ENCODE measurements around the gene ISLR2. TPM values are rescaled to one million over a fixed set of nuclear protein-coding genes. Genes with fewer than 3 reads are reported as not detected.
A peak's percentile ranks its signal among the peaks of the same experiment; 100 is the strongest.

The ISLR2 gene
- total RNA-seq, 1 donor from 2014 or later = 9.6 TPM

DNA sequence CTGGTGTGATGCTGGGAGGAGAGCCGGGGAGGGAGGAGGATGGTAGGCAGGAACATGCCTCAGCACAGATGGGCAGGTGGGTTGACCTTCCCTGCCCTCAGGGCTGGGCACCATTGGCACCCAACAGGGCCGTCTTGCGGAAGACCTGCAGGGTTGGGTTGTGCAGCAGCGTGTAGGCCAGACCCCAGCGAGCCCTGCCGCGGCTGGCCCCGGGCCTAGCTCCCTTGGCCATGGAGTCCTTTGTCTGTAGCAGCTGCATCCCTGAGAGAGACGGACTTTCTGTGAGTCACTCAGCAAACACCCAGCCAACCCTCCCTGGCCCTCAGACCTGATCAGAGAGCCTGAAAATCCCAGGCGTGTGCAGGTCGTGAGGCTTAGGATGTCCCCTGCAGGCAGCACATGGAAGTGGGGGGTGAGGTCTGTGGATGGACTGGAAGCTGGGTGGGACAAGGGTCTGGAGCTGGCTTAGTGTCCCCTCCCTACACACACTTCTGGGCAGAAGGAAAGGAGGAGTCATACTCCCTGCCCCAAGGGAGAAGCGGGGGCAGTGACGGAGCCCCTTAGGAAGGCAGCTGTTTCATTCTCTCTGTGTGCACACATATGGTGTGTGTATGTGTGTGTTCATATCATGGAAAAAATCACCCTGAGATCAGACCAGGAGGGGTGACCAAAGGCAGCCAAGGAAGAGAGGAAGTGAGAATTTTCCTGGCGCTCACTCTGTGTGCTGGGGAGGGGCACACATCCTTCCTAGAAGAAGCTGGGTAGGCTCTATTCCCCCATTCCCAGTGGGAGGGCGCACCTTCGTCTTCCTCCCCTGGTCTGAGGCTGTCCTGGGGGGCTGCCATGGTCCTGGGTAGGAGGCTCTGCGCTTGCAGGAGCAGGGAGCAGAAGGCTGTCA is 49.8 kb downstream of the ISLR2 start:
- peak overlapping the region; percentile 90 for H3K27ac Mint-ChIP-seq (ENCODE audit: unreplicated experiment)

DNA sequence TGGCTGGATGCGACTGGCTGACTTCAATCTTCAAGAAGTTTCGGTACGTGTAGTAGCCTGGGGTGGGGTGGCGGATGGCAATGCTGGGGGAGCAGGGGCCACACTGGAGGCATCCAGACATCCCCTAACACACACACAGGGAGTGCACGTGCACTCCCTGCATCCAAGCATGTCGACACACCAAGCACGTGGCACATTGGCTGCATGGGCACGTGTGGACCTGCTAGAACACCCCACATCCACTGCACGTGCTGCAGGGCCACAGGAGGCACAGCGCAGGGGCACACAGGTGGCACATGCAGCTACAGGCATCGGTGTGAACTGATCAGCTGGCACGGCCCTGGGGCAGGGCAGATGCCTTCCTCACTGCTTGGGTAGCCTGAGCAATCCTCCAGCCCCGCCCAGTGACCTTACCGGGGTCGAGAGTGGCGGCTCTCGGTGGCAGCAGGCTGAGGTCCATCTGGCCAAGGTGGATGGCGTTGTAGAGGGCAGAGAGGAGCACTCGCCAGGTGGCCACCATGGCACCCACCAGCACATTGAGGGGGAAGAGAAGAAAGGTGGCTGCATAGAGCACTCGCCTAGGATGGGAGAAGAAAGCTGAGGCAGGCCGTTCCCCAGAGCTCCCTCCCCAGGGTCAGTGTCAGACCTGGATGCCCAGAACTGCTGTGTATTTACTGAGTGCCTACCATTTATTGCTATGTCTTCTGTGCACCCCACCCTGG is 50.7 kb downstream of the ISLR2 start:
- TF ChIP-seq, protein P1, sequence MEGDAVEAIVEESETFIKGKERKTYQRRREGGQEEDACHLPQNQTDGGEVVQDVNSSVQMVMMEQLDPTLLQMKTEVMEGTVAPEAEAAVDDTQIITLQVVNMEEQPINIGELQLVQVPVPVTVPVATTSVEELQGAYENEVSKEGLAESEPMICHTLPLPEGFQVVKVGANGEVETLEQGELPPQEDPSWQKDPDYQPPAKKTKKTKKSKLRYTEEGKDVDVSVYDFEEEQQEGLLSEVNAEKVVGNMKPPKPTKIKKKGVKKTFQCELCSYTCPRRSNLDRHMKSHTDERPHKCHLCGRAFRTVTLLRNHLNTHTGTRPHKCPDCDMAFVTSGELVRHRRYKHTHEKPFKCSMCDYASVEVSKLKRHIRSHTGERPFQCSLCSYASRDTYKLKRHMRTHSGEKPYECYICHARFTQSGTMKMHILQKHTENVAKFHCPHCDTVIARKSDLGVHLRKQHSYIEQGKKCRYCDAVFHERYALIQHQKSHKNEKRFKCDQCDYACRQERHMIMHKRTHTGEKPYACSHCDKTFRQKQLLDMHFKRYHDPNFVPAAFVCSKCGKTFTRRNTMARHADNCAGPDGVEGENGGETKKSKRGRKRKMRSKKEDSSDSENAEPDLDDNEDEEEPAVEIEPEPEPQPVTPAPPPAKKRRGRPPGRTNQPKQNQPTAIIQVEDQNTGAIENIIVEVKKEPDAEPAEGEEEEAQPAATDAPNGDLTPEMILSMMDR (conservative IDR thresholded peaks at IDR 0.05) = no peak
- Mint-ChIP-seq H3K36me3 (ENCODE audit: low read depth) (no peaks in the 10 kb centered on the region), H3K27ac (ENCODE audit: unreplicated experiment) (no peak overlapping the region), H3K9me3 (no peaks in the 10 kb centered on the region), H3K4me3 (no peak overlapping the region), H3K27me3 (ENCODE audit: low read depth) (peaks cover 7% of the 10 kb centered on the region), H3K4me1 (peaks cover 38% of the 10 kb centered on the region)
- no peak for DNase-seq (ENCODE audit: low read depth, low spot score)

More for the DNA sequence above, 49.8 kb downstream of the ISLR2 start:
- TF ChIP-seq, protein P1 (conservative IDR thresholded peaks at IDR 0.05) = no peak
- DNase-seq (ENCODE audit: low read depth, low spot score) = no peak
- H3K27me3 Mint-ChIP-seq (ENCODE audit: low read depth) = peaks cover 9% of the 10 kb centered on the region
- no peaks in the 10 kb centered on the region for H3K36me3 Mint-ChIP-seq (ENCODE audit: low read depth)
- no peaks in the 10 kb centered on the region for H3K9me3 Mint-ChIP-seq
- H3K4me3 Mint-ChIP-seq = peak overlapping the region; percentile 31
- H3K4me1 Mint-ChIP-seq = peaks cover 43% of the 10 kb centered on the region

DNA sequence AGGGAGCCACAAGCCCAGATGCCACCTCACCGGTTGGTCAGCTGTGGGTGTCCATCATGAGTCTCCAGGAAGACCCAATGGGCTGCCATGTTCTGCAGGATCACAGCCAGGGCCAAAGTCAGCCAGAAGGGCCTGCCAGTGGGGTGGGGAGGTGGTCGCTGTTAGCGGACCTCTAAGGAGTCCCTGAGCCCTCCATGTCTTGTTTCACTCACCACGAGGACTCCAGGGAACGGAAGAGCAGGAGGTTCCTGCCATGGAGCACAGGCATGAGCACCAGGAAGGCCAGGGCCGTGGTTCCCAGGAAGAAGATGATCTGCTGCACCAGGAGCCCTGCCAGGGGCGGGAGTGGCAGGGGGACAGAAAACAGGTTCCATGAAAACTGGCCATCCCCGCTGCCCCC is 51.7 kb downstream of the ISLR2 start:
- DNase-seq (ENCODE audit: low read depth, low spot score) = no peak
- H3K36me3 Mint-ChIP-seq (ENCODE audit: low read depth) = no peaks in the 10 kb centered on the region
- no peaks in the 10 kb centered on the region for H3K27me3 Mint-ChIP-seq (ENCODE audit: low read depth)
- no peaks in the 10 kb centered on the region for H3K9me3 Mint-ChIP-seq
- peak overlapping the region; percentile 41 for H3K4me3 Mint-ChIP-seq
- H3K27ac Mint-ChIP-seq (ENCODE audit: unreplicated experiment) = no peak overlapping the region
- peaks cover 27% of the 10 kb centered on the region for H3K4me1 Mint-ChIP-seq
- TF ChIP-seq, protein P1 (conservative IDR thresholded peaks at IDR 0.05) = no peak

DNA sequence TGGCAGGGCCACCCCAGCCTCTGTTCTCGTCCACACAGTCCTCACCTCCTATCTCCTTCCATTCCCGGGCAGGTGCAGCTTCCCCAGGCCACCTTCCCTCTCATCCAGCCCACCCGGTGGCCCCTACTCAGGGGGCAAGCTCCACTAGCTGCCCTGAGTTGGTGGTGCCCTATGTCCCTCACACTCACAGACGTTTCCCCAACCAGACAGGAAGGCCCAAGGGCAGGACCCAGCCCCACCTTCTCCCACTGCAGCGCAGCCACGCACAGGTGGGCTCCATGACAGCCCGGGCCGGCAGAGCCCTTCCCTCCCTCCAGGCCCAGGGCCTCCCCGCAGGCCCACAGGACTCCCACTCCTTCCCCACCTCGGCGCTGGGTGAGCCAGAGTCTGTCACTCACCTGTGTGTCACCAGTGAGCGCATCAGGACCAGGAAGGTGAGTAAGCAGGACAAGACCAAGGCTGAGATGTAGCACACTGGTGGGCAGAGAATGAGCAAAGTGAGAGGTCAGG is 54.3 kb downstream of the ISLR2 start:
- Mint-ChIP-seq H3K9me3 (no peaks in the 10 kb centered on the region), H3K27ac (ENCODE audit: unreplicated experiment) (peak overlapping the region; percentile 19), H3K4me3 (peak overlapping the region; percentile 59), H3K27me3 (ENCODE audit: low read depth) (no peaks in the 10 kb centered on the region), H3K36me3 (ENCODE audit: low read depth) (no peaks in the 10 kb centered on the region), H3K4me1 (peaks cover 6% of the 10 kb centered on the region)
- TF ChIP-seq, protein P1 (conservative IDR thresholded peaks at IDR 0.05) = no peak
- DNase-seq (ENCODE audit: low read depth, low spot score) = no peak

DNA sequence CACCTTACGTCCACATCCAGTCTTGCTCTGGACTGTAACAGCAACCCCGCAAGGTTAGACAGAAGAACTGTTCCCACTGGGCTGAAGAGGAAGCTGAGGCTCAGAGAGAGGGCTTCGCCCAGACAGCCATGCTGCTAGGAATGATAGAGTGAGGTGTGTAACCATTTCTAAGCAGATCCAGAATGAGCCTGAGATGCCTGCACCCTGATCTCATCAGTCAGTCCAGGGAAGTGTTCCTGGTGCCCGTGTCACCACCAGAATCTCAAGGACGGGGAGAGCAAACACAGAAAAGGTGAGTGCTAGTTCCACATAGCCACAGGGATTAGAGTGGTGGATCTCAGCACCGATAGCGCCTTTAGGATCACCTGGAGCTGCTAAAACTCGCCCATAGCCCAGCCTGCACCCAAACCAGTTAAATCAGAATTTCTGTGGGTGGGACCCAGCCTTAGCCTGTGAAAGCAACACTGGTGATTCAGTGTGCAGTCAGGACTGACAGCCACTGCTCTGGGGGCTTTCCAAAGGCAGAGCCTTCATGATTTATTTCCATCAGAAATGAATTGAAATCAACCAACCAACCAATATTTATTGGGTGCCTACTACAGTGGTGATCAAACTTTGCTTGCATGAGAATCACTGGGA is 55.4 kb downstream of the ISLR2 start:
- Mint-ChIP-seq H3K4me3 (no peak overlapping the region), H3K27me3 (ENCODE audit: low read depth) (no peaks in the 10 kb centered on the region), H3K36me3 (ENCODE audit: low read depth) (no peaks in the 10 kb centered on the region), H3K9me3 (no peaks in the 10 kb centered on the region), H3K4me1 (no peaks in the 10 kb centered on the region), H3K27ac (ENCODE audit: unreplicated experiment) (no peak overlapping the region)
- TF ChIP-seq, protein P1 (conservative IDR thresholded peaks at IDR 0.05) = no peak
- DNase-seq (ENCODE audit: low read depth, low spot score) = no peak
